Vagina (tissue), 2 donors: ENCODE results near the gene UNC5B.

Source experiments
- POLR2A ChIP-seq, 2 donors: fragments of 450-650 bp; IDR thresholded peaks; one replicate each; pipeline ENCODE4 v1.6.1; 2017; ENCODE audit warnings: antibody characterized with exemption in 2 of 2, mild to moderate bottlenecking in 2 of 2, moderate library complexity in 2 of 2
- POLR2AphosphoS5 ChIP-seq, 2 donors: sonication (generic); formaldehyde crosslinking; IDR thresholded peaks; one replicate each; pipeline ENCODE4 v1.9.0; 2017; ENCODE audit warnings: antibody characterized with exemption in 2 of 2, mild to moderate bottlenecking in 2 of 2, low read depth in 1 of 2; ENCODE audit not compliant: insufficient read depth in 1 of 2
- TF ChIP-seq, protein P1 (sequence below), 3 experiments: fragments of 450-650 bp in 2 of 3; fragments of 200-600 bp in 1 of 3; sonication (generic) in 1 of 3; IDR thresholded peaks; one replicate each; pipeline ENCODE4 v1.5.1; 2017 to 2019; ENCODE audit warnings: antibody characterized with exemption in 3 of 3, mild to moderate bottlenecking in 2 of 3, moderate library complexity in 2 of 3

DNA sequence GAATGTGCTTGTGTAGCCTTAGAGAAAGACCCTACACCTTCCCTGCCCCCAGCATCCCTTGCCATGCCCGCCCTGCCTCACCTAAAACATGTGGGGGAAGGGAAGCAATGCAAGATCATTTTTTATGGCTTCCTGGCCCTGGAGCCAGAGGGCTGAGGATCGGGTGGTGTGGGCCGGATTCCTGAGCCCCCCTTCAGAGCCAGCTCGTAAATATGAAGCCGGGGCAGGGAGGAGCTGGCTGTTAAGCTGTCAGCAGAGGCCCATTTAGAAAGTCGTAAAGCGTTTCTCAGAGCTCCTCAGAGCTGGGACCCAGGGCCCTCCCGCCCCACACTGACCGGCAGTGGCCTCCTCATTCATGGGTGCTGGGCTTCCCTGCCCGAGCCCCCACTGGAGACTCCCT is 23.9 kb downstream of the UNC5B start:
- TF ChIP-seq, protein P1, sequence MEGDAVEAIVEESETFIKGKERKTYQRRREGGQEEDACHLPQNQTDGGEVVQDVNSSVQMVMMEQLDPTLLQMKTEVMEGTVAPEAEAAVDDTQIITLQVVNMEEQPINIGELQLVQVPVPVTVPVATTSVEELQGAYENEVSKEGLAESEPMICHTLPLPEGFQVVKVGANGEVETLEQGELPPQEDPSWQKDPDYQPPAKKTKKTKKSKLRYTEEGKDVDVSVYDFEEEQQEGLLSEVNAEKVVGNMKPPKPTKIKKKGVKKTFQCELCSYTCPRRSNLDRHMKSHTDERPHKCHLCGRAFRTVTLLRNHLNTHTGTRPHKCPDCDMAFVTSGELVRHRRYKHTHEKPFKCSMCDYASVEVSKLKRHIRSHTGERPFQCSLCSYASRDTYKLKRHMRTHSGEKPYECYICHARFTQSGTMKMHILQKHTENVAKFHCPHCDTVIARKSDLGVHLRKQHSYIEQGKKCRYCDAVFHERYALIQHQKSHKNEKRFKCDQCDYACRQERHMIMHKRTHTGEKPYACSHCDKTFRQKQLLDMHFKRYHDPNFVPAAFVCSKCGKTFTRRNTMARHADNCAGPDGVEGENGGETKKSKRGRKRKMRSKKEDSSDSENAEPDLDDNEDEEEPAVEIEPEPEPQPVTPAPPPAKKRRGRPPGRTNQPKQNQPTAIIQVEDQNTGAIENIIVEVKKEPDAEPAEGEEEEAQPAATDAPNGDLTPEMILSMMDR (IDR thresholded peaks at IDR 0.05): no peak
- TF ChIP-seq POLR2A (IDR thresholded peaks at IDR 0.05) (no peak), POLR2AphosphoS5 (IDR thresholded peaks at IDR 0.05; ENCODE audit: insufficient read depth in 1 of 2, low read depth in 1 of 2) (peak in 1 of 2 donors; percentile 50)
